ENCODE measurements around the gene HDX. TPM values are rescaled to one million over a fixed set of nuclear protein-coding genes. Genes with fewer than 3 reads are reported as not detected.

Gene HDX
- total RNA-seq, 2 experiments from 2014 or later = 0.38 to 0.47 TPM

DNA sequence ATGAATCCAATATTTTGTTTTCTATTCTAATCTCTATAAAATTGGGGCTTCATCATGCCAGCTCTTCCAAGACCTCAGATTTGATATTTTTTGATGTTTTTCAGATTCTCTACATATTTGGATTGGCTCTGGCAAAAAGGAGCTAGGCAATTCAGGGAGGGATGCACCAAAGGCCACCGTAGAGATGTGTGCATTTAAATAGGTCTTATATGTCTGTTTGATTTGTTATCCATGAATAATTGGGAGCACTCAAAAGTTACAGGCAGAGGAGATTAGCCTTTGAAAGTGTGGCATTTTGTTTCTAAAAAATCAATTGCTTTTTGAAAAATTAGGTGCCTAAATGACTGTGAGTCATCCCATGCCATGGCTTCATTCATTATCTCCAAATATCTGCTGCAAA is 167.1 kb downstream of the HDX start:
- no peak for DNase-seq
- no peak for ATAC-seq (ENCODE audit: poor library complexity)
- ChIA-PET POLR2A (no interaction called here), CTCF (interaction anchor here (0.7 kb wide), 1 partner anchor 13 kb away, joined by 3 read pairs; no protein-coding TSS in a partner anchor)
- Mint-ChIP-seq H3K4me1 (ENCODE audit: low read depth) (no peaks in the 10 kb centered on the region), H3K27me3 (no peaks in the 10 kb centered on the region), H3K27ac (no peak overlapping the region), H3K9me3 (no peaks in the 10 kb centered on the region), H3K36me3 (ENCODE audit: low read depth) (no peaks in the 10 kb centered on the region), H3K4me3 (no peak overlapping the region)
- H3K36me3 ChIP-seq (ENCODE audit: insufficient read depth, low read length) = no peaks in the 10 kb centered on the region
- H3K27me3 ChIP-seq (ENCODE audit: control insufficient read depth in 1 of 2, insufficient read depth in 2 of 2, low read length in 2 of 2) = no peaks in the 10 kb centered on the region
- intact Hi-C loops (cut with DNase I, micrococcal nuclease) = no loop called here
- no peaks in the 10 kb centered on the region for H3K9me3 ChIP-seq (ENCODE audit: control insufficient read depth in 1 of 2, insufficient read depth in 1 of 2, low read length in 2 of 2)
- H3K4me3 ChIP-seq (ENCODE audit: low read length) = no peak overlapping the region
- TF ChIP-seq, protein P1, sequence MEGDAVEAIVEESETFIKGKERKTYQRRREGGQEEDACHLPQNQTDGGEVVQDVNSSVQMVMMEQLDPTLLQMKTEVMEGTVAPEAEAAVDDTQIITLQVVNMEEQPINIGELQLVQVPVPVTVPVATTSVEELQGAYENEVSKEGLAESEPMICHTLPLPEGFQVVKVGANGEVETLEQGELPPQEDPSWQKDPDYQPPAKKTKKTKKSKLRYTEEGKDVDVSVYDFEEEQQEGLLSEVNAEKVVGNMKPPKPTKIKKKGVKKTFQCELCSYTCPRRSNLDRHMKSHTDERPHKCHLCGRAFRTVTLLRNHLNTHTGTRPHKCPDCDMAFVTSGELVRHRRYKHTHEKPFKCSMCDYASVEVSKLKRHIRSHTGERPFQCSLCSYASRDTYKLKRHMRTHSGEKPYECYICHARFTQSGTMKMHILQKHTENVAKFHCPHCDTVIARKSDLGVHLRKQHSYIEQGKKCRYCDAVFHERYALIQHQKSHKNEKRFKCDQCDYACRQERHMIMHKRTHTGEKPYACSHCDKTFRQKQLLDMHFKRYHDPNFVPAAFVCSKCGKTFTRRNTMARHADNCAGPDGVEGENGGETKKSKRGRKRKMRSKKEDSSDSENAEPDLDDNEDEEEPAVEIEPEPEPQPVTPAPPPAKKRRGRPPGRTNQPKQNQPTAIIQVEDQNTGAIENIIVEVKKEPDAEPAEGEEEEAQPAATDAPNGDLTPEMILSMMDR (IDR thresholded peaks at IDR 0.05) = no peak
- H3K4me1 ChIP-seq (ENCODE audit: insufficient read depth, low read length) = no peaks in the 10 kb centered on the region
- no peak overlapping the region for H3K27ac ChIP-seq (ENCODE audit: low read depth in 1 of 2, low read length in 2 of 2)

DNA sequence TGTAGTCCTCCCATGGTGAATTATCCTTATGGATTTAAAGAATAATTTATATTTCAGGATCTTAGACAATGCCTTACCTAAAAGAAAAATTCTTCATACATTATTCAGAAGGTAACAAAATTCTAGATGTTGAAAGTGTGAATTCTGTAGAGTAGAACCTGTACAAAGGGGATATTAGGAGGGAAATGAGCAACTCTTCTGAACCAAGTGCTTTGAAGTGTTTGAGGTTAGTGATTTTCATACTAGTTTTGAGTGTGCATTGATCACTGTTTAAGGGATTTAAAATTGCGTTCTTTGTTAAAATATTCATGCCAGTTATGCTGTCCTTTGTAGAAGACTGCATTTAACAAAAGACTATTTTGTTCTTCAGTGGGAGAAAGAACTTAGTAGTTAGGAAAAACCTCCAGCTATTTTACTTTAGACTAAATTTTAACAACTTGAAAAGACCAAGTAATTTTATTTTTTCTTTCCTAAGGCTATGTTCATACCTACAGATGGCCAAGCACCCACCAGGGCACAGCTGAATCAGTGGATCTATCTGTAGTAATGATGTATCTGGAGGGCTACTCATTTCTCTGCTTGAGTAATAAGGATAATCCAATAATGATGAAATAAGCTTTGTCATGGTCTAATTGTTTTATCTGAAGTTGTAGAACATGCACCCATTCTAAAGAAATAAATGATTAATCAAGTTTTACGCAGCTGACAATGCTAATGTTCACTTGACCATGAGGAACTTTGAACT is 180.0 kb downstream of the HDX start:
- ATAC-seq (ENCODE audit: poor library complexity) (no peak), DNase-seq (no peak)
- Mint-ChIP-seq H3K9me3 (no peaks in the 10 kb centered on the region), H3K27me3 (no peaks in the 10 kb centered on the region), H3K36me3 (ENCODE audit: low read depth) (no peaks in the 10 kb centered on the region), H3K4me3 (no peak overlapping the region), H3K4me1 (ENCODE audit: low read depth) (no peaks in the 10 kb centered on the region), H3K27ac (no peak overlapping the region)
- intact Hi-C loops (cut with DNase I, micrococcal nuclease) = no loop called here
- ChIA-PET POLR2A (no interaction called here), CTCF (interaction anchor here (0.7 kb wide), 1 partner anchor 12 kb away, joined by 3 read pairs; no protein-coding TSS in a partner anchor)
- Histone ChIP-seq H3K27me3 (ENCODE audit: control insufficient read depth in 1 of 2, insufficient read depth in 2 of 2, low read length in 2 of 2) (no peaks in the 10 kb centered on the region), H3K9me3 (ENCODE audit: control insufficient read depth in 1 of 2, insufficient read depth in 1 of 2, low read length in 2 of 2) (no peaks in the 10 kb centered on the region), H3K27ac (ENCODE audit: low read depth in 1 of 2, low read length in 2 of 2) (no peak overlapping the region), H3K36me3 (ENCODE audit: insufficient read depth, low read length) (no peaks in the 10 kb centered on the region), H3K4me3 (ENCODE audit: low read length) (no peak overlapping the region), H3K4me1 (ENCODE audit: insufficient read depth, low read length) (no peaks in the 10 kb centered on the region)
- TF ChIP-seq, protein P1 (IDR thresholded peaks at IDR 0.05) = no peak

DNA sequence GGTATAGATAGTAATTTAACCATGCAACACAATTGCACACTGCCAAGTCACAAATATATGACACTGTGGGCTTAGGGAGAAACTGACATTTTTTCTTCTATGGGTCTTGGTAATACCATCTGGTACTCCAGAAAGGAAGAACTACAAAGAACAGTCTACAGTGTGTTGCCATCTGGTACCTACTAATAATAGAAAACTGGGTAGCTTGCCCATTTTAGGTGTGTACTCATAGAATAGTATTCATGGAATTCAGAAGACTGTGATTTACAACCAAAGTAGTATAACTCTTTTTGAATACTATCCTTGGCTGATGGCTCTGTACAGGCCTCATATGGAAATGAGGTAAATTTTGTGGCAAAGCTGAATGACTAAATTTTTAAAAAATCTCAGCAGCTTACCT is 181.6 kb downstream of the HDX start:
- TF ChIP-seq, protein P1 (IDR thresholded peaks at IDR 0.05) = no peak
- Mint-ChIP-seq H3K36me3 (ENCODE audit: low read depth) (no peaks in the 10 kb centered on the region), H3K4me1 (ENCODE audit: low read depth) (no peaks in the 10 kb centered on the region), H3K27ac (no peak overlapping the region), H3K4me3 (no peak overlapping the region), H3K9me3 (no peaks in the 10 kb centered on the region), H3K27me3 (no peaks in the 10 kb centered on the region)
- POLR2A ChIA-PET = no interaction called here
- no peaks in the 10 kb centered on the region for H3K4me1 ChIP-seq (ENCODE audit: insufficient read depth, low read length)
- H3K36me3 ChIP-seq (ENCODE audit: insufficient read depth, low read length) = no peaks in the 10 kb centered on the region
- CTCF ChIA-PET = no interaction called here
- H3K4me3 ChIP-seq (ENCODE audit: low read length) = no peak overlapping the region
- H3K27ac ChIP-seq (ENCODE audit: low read depth in 1 of 2, low read length in 2 of 2) = no peak overlapping the region
- ATAC-seq (ENCODE audit: poor library complexity) (no peak), DNase-seq (no peak)
- H3K9me3 ChIP-seq (ENCODE audit: control insufficient read depth in 1 of 2, insufficient read depth in 1 of 2, low read length in 2 of 2) = no peaks in the 10 kb centered on the region
- no peaks in the 10 kb centered on the region for H3K27me3 ChIP-seq (ENCODE audit: control insufficient read depth in 1 of 2, insufficient read depth in 2 of 2, low read length in 2 of 2)
- intact Hi-C loops (cut with DNase I, micrococcal nuclease) = no loop called here

All from CD4-positive, alpha-beta T cell (primary cell).